Renal pelvis (tissue), 4 donors: ENCODE data around the gene HBM. TPM values are rescaled to one million over a fixed set of nuclear protein-coding genes. Genes with fewer than 3 reads are reported as not detected.
"Not testable (repeated sequence)": the region's sequence is repeated elsewhere in the genome, so short reads cannot be mapped to it uniquely, and the experiment has no call there.

ENCODE experiments used
- DNase-seq: peaks from one replicate; pipeline ENCODE4 v3.0.0-alpha.2; 2013
- polyA plus RNA-seq, 3 donors: library from polyadenylated mRNA; unstranded; fragments of 120-200 nt; gene quantifications; one replicate each; pipeline ENCODE4 v1.2.1, GENCODE V29; 2013; ENCODE audit not compliant: insufficient read length in 3 of 3

Gene HBM
- polyA plus RNA-seq, 3 donors, result 3.2 to 5.6 (median 4.8) TPM

DNA sequence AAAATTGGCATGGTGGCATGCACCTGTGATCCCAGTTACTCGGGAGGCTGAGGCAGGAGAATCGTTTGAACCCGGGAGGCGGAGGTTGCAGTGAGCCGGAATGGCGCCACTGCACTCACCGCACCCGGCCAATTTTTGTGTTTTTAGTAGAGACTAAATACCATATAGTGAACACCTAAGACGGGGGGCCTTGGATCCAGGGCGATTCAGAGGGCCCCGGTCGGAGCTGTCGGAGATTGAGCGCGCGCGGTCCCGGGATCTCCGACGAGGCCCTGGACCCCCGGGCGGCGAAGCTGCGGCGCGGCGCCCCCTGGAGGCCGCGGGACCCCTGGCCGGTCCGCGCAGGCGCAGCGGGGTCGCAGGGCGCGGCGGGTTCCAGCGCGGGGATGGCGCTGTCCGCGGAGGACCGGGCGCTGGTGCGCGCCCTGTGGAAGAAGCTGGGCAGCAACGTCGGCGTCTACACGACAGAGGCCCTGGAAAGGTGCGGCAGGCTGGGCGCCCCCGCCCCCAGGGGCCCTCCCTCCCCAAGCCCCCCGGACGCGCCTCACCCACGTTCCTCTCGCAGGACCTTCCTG lies 14.4 kb downstream of the HBM start, which contains the start of gene HBQ1:
TSS of gene HBQ1 (plus strand) at position 359 of the 575 bp plus-strand sequence. CDS start at position 387, 28 bp downstream.
- no peak for DNase-seq

DNA sequence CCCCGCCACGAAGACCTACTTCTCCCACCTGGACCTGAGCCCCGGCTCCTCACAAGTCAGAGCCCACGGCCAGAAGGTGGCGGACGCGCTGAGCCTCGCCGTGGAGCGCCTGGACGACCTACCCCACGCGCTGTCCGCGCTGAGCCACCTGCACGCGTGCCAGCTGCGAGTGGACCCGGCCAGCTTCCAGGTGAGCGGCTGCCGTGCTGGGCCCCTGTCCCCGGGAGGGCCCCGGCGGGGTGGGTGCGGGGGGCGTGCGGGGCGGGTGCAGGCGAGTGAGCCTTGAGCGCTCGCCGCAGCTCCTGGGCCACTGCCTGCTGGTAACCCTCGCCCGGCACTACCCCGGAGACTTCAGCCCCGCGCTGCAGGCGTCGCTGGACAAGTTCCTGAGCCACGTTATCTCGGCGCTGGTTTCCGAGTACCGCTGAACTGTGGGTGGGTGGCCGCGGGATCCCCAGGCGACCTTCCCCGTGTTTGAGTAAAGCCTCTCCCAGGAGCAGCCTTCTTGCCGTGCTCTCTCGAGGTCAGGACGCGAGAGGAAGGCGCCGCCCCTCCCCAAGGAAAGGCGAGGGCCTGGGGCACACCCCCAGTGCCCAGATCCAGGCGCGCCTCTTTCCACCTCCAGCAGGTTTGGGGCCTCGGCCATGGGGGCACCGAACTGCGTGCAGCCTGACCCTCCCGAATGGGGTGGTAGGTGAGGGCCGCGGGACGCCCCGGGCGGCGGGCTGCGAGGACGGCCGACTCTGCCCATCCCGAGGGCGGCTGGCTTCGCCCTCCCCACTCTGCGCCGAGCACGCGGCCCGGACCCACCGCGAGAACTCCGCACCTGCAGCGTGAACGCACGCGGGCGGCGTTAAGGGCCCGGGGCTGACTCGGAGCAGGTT lies 15.1 kb downstream of the HBM start:
- DNase-seq, result no peak

DNA sequence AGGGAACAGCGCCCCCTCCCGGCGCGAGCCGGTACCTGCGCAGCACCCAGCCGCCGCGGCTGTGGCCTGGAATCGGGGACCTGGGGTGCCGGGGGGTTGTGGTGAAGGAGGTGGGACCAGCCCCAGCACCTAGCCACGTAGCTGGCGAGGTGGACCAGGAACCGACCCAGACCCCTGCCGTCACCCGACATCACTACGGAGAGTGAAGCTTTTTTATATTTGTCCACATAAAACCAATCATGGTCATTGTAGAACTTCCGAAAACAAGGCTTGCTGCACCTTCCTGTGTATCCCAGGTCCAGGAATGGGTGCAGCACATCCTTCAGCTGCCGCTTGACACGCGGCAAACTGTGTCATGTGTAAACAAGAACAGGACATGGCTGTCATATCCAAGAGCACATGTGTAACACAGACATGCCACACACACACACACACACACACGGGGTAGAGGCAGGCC lies 15.8 kb downstream of the HBM start:
- DNase-seq, result peak; percentile 52

DNA sequence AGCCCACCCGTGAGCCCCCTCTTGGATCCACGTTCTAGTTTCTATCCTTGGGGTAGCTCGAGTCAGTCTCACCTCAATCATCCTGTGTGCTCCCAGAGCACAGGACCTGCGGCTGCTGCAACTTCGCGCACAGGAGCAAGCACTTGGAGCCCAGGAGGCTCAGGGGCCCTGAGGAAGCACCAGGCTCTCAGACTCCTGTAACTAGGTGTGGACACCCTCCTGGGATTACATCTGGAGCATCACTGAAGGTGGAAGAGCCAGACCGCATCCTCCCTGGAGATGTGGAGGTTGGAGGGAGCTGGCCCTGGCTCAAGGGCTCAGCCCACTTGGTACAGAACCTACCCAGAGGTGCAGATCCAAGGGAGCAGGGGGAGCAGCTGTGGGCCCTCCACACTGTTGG lies 17.2 kb downstream of the HBM start:
- DNase-seq, result no peak

DNA sequence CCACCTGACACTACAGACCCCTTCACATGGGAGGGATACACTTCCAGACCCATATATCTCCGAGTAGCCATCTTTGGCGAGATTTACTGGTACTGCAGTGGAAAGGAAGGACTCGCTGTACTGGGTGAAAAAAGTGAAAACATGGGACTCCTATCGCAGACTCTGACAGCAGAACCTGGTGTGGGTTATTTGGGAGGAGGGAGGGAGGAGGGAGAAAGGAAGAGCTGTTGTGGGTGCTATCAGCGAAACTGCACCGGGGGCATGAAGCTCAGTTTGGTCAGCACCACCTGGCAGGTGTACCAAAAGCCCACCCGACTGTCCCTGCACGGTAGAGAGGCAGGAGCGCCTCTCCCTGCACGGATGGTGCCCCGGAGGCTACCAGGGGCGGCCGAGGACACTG lies 19.4 kb downstream of the HBM start:
- DNase-seq, result no peak

DNA sequence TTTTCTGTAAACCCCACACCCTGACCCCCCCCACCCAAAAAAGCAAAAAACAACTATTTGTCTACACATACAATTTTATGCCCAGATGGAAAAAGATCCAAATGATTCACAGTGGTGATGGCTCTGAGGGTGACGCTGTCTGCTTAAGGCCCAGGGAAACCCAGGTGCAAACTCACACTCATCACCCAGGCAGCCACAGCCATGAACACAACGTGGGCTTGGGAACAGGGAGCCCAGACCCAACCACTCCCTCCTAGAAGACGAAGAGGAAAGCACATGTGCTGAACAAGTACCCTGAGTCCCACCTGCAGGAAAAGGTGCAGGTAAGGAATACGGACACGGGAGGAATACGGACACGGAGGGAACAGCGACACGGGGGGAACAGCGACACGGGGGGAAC lies 19.9 kb downstream of the HBM start:
- no peak for DNase-seq

DNA sequence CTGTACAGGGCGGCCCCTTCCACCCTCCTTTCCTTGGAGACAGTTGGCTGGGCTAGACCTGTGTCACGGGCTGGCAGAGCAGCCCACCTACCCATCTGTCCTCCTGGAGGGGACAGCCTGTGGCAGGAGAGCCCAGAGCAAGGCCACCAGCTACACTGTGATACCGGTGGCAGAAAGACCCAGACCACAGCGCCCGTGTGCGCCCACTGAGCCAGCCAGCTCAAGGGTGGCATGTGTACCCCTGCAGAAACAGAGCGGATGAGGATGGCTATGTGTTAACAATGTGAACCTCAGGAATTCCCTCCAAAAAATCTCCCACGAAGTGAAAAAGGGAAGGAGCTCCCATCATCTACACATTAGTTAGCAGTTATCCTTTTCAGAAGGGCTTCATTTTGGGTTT lies 21.6 kb downstream of the HBM start:
- DNase-seq, result no peak

DNA sequence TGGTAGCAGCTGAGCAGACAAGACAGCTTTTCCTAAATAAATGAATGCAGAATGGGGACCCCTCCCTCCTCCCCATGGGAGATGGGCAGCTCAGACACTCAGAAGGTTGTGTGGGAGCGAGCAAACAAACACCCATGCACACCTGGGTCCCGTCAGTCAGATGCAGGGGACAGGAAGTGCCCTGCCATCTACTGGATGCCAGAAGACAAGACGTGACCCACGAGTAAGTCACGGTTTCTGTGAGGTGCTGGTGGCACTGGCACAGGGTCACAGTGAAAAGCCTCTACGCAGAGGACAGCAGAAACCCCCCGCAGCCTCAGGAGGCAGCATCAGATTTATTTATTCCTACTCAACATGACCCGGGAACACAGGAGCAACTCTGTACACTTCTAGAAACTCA lies 22.9 kb downstream of the HBM start:
- DNase-seq, result no peak

DNA sequence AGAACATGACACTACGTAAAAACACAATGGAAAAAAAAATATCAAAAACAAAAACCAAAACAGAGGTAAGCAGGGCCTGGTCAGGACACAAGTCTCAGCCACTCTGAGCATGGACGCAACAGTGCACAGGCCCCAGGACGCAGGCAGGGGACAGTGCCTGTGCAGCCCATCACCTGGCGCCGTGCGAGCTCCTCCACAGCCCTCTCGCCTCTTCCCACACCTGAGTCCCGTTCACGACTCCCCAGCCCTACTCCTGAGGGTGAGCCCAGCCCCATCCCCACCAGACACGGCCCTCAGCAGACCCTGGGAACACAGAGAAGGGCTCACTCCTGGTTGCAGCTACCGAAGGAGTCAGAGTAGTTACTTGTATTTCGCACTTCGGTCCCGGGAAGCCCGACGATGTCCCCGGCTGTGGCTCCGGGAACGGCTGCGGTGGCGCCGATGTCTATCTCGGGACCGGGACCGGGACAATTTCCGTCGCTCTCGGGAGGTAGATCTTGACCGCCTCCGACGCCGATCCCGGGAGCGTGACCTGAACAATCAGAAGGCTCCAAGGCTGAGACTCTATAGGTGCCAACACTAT lies 23.9 kb downstream of the HBM start:
- DNase-seq, result no peak

DNA sequence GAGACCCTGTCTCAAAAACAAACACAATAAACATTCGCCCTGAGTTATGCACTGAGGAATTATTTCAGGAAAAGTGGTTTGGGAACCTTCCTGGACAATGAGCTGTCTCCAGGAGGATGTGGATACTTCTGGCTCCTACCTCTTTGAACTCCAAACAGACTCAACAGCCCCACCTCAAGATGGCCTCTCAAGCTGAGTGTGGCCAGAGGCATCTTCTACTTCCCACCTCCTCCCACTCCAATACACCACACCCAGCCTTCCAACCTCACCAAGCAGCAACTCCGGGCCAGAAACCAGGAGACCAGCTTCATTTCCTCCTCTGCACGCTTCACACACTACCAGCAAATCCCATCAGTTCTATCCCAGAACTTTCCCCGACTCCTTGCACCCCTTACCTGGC lies 26.1 kb downstream of the HBM start:
- DNase-seq, result no peak

DNA sequence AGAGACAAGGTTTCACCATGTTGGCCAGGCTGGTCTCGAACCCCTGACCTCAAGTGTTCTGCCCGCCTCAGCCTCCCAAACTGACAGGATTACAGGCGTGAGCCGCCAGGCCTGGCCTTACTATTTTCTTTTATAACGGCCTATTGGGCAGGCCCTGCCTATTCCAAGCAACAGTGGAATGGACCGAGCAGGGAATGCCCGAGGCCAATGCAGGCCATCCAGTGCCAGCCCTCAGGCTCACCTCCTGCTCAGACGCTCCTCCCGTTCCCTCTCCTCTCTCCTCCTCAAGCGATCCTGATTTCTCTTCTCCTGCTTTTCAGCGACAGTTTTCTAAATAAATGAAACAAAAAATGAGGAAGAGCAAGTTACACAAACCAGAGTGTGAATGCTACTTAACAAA lies 26.9 kb downstream of the HBM start:
- DNase-seq, result no peak

DNA sequence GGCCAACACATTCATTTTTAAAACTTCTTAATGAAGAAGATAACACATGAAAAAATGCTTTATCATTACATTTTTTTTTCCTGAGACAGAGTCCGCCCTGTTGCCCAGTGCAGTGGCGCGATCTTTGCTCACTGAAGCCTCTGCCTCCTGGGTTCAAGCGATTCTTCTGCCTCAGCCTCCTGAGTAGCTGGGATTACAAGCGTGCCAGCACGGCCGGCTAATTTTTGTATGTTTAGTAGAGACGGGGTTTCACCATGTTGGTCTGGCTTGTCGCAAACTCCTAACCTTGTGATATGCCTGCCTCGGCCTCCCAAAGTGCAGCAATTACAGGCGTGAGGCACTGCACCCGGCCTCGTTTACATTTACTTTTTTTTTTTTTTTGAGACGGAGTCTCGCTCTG lies 27.7 kb downstream of the HBM start:
- no peak for DNase-seq

DNA sequence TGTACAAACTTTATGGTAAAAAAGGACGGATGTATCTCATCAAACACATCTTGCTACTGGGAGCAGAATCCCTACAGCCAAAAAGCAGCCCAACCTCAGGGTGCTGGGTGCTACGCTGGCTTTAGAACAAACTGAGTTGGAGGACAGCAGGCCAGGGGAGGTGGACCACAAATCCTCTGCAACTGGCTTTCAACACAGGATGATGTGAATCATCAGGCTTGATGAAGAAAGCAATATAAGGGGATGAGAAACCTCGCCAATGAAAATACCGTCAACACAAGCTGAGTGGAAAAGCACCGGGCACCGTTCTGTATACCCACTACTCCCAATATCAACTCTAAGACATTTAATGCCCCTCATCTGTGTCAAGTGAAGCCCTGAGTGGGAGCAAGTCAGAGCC lies 28.7 kb downstream of the HBM start:
- DNase-seq, result no peak

DNA sequence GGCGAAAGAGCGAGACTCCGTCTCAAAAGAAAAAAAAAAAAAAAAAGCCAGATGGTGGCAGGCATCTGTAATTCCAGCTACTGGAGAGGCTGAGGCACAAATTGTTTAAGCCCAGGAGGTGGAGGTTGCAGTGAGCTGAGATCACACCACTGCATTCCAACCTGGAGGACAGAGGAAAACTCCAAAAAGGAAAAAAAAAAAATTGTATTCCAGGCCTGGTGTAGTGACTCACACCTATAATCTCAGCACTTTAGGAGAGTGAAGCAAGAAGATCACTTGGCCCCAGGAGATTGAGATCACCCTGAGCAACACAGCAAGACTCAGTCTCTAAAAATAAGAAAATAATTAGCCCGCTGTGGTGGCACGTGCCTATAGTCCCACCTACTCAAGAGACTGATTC lies 34.6 kb downstream of the HBM start:
- DNase-seq, result no peak

DNA sequence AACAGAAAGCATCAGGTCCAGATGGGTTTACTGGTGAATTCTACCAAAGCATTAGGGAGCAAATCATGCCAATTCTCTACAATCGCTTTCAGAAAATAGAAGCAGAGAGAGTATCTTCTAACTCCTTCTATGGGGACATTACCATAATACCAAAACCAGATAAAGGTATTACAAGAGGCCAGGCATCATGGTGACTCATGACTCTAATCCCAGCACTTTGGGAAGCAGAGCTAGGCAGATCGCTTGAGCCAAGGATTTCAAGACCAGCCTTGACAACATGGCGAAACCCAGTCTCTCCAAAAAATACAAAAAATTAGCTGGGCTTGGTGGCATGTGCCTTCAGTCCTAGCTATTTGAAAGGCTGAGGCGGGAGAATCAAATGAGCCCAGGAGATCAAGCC lies 37.5 kb downstream of the HBM start:
- no peak for DNase-seq

DNA sequence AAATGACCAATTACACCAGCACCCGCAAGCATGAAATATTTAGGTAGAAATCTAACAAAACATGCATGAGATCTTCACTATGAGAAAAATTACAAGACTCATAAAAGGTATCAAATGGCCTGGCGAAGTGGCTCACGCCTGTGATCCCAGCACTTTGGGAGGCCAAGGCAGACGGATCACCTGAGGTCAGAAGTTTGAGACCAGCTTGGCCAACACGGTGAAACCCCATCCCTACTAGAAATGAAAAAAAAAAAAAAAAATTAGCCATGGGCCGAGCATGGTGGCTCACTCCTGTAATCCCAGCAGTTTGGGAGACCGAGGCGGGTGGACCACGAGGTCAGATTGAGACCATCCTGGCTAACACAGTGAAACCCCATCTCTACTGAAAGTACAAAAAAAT lies 38.3 kb downstream of the HBM start:
- not testable (repeated sequence) for DNase-seq

DNA sequence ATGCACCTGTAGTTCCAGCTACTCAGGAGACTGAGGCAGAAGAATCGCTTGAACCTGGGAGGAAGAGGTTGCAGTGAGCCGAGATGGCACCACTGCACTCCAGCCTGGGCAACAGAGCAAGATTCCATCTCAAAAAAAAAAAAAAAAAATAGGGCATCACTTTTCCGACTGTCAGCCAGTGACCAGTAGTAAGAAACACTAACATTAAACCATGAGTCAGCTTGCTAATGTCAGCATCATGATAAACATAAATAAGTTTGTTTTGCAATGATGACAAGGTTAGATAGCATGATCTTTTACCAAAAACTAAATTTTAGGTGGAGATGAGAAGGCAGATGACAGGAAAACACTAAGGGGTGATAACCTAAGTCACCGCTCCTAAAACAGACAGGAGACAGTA lies 43.6 kb downstream of the HBM start:
- DNase-seq, result not testable (repeated sequence)

DNA sequence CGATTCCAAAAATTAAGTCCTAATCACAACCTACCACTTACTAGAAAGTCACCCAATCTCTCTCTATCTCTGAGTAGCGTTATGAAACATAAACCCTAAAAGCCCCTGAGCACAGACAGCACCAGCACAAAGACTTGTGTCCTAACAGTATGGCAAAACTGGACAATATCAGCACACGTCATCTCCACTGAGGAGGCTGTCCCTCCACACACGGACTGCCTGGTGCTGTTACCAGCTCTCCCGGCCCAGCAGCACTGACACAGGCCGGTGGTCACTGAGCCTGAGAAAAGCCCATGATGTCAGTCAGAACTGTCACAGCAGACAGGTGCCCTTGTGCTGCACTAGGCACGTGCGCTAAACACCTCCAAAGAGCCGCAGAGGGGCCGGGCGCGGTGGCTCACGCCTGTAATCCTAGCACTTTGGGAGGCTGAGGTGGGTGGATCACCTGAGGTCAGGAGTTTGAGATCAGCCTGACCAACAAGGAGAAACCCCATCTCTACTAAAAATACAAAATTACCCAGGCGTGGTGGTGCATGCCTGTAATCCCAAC lies 45.9 kb downstream of the HBM start:
- not testable (repeated sequence) for DNase-seq

DNA sequence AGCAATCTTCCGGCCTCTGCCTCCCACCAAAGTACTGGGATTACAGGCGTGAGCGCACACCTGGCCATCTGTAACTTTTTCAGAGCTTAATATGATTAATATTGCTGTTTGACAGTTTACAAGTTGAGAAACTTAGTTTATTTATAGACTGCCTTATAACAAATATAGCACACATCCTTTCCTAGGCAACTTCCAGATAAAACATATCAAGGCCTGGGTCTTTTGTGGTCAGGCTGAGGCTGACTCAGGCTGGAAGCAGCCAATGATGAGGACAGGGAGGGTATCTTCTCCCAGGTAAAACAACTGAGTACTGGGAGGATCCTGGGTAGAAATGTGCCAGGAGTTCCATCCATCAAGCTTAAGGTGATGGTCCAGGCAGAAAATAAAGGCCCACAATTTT lies 47.2 kb downstream of the HBM start:
- DNase-seq, result no peak
